K562 (cell line): ENCODE results near the gene CHSY1. TPM values are rescaled to one million over a fixed set of nuclear protein-coding genes. Genes with fewer than 3 reads are reported as not detected.

Experiments used
- ARID2 ChIP-seq: fragments of 450-650 bp; IDR thresholded peaks from 2 replicates; pipeline ENCODE4 v1.6.1; 2017; ENCODE audit warnings: antibody characterized with exemption, mild to moderate bottlenecking
- ATF4 ChIP-seq: fragments of 450-650 bp; formaldehyde crosslinking; IDR thresholded peaks from 2 replicates; pipeline ENCODE4 v1.4.0; 2022; ENCODE audit warnings: mild to moderate bottlenecking, moderate library complexity
- CCAR2 ChIP-seq: fragments of 200-400 bp; formaldehyde crosslinking; IDR thresholded peaks from 2 replicates; pipeline ENCODE4 v1.6.1; 2017; ENCODE audit warnings: mild to moderate bottlenecking, low read depth, low read length
- CCNT2 ChIP-seq: IDR thresholded peaks from 2 replicates; pipeline ENCODE4 v1.6.1; 2011; ENCODE audit warnings: borderline replicate concordance, low read depth, mild to moderate bottlenecking, moderate library complexity, mixed read lengths, low read length; ENCODE audit not compliant: insufficient read length; ENCODE audit errors: extremely low read depth
- CEBPB ChIP-seq: fragments of 450-650 bp; IDR thresholded peaks from 2 replicates; pipeline ENCODE4 v1.6.1; 2016; ENCODE audit warnings: missing genetic modification characterization, missing compliant biosample characterization
- CHD2 ChIP-seq: IDR thresholded peaks from 2 replicates; pipeline ENCODE4 v1.6.1; 2011; ENCODE audit warnings: low read depth, low read length
- CREM ChIP-seq: IDR thresholded peaks from 2 replicates; pipeline ENCODE4 v1.6.1; 2014; ENCODE audit warnings: antibody characterized with exemption, low read depth
- ETV1 ChIP-seq: fragments of 450-650 bp; conservative IDR thresholded peaks from 2 replicates; pipeline ENCODE4 v1.6.1; 2016; ENCODE audit warnings: missing genetic modification characterization, control low read depth, low read depth, missing compliant biosample characterization
- FOXK2 ChIP-seq, 2 experiments: fragments of 450-650 bp; IDR thresholded peaks in 1 of 2; conservative IDR thresholded peaks in 1 of 2; 2 replicates each; pipeline ENCODE4 v1.6.1; 2016; ENCODE audit warnings: low read depth in 2 of 2, mild to moderate bottlenecking in 1 of 2
- HMG20A ChIP-seq: fragments of 450-650 bp; formaldehyde crosslinking; conservative IDR thresholded peaks from 2 replicates; pipeline ENCODE4 v1.4.0; 2020; ENCODE audit warnings: mild to moderate bottlenecking, mixed read lengths
- HNRNPK ChIP-seq: fragments of 200-400 bp; formaldehyde crosslinking; IDR thresholded peaks from one replicate; pipeline ENCODE4 v1.6.1; 2018; ENCODE audit warnings: mild to moderate bottlenecking, low read depth, low read length; ENCODE audit not compliant: poor library complexity, severe bottlenecking
- HNRNPL ChIP-seq: fragments of 200-400 bp; formaldehyde crosslinking; IDR thresholded peaks from 2 replicates; pipeline ENCODE4 v1.6.1; 2017; ENCODE audit warnings: low read depth, mild to moderate bottlenecking, low read length
- MAFG ChIP-seq: fragments of 450-650 bp; conservative IDR thresholded peaks from 2 replicates; pipeline ENCODE4 v1.6.1; 2016; ENCODE audit warnings: missing genetic modification characterization, missing compliant biosample characterization
- OTX1 ChIP-seq: fragments of 450-650 bp; formaldehyde crosslinking; IDR thresholded peaks from 2 replicates; pipeline ENCODE4 v1.4.0; 2022; ENCODE audit warnings: mild to moderate bottlenecking
- POLR3A ChIP-seq: IDR thresholded peaks from 2 replicates; pipeline ENCODE4 v1.6.1; 2011; ENCODE audit warnings: borderline replicate concordance, mild to moderate bottlenecking, moderate library complexity; ENCODE audit not compliant: insufficient read length, insufficient read depth; ENCODE audit errors: extremely low read depth
- SUPT5H ChIP-seq: fragments of 450-650 bp; IDR thresholded peaks from 2 replicates; pipeline ENCODE4 v1.6.1; 2016
- TARDBP ChIP-seq: fragments of 450-650 bp; IDR thresholded peaks from 2 replicates; pipeline ENCODE4 v1.6.1; 2016
- ZBTB8A ChIP-seq: fragments of 450-650 bp; IDR thresholded peaks from 2 replicates; pipeline ENCODE4 v1.6.1; 2018; ENCODE audit warnings: mild to moderate bottlenecking, moderate library complexity; ENCODE audit not compliant: partially characterized antibody
- ZC3H8 ChIP-seq: fragments of 450-650 bp; IDR thresholded peaks from 2 replicates; pipeline ENCODE4 v1.6.1; 2017
- ZNF583 ChIP-seq: fragments of 250-450 bp; sonication (Bioruptor Pico); IDR thresholded peaks from 2 replicates; pipeline ENCODE4 v1.4.0; 2020
- ZNF668 ChIP-seq: fragments of 250-450 bp; sonication (Bioruptor Pico); IDR thresholded peaks from 2 replicates; pipeline ENCODE4 v1.8.0; 2022; ENCODE audit warnings: mild to moderate bottlenecking, inconsistent platforms
- polyA plus RNA-seq, 8 experiments: library from polyadenylated mRNA; depleted of rRNA in 4 of 8; stranded (reverse) in 5 of 8; unstranded in 3 of 8; fragments of >200 nt; fragmentation: Nextera tagmentation in 2 of 8; fragmentation: Illumina TruSeq in 1 of 8; extraction: Ambion mirVana in 2 of 8; extraction: Trizol in 1 of 8; gene quantifications; 2 replicates each; pipeline versions ENCODE4 v1.2.1 to v1.2.3, GENCODE V29; 2011 to 2014; ENCODE audit warnings: inconsistent platforms in 1 of 8, missing spikeins in 1 of 8
- total RNA-seq, 7 experiments: library from RNA; depleted of rRNA in 6 of 7; stranded (reverse); fragments of >200 nt in 6 of 7; fragmentation: Illumina TruSeq in 2 of 7; extraction: Trizol in 2 of 7; gene quantifications; 2 replicates each; pipeline versions ENCODE4 v1.2.1 to v1.2.3, GENCODE V29; 2011 to 2021; ENCODE audit warnings: low replicate concordance in 1 of 7
- TF ChIP-seq, protein P1 (sequence below), 2 experiments: fragments of 450-650 bp; formaldehyde crosslinking in 1 of 2; IDR thresholded peaks; 2 replicates each; pipeline versions ENCODE4 v1.4.0 to v1.6.1; 2014 to 2020; ENCODE audit warnings: mild to moderate bottlenecking in 2 of 2, borderline replicate concordance in 1 of 2, low read depth in 1 of 2

Gene CHSY1
- total and polyA plus RNA-seq, 9 of the 15 experiments (the other 6 are each of a cell fraction or from before 2014, with no cell fraction given) = 7.0 to 16.4 (median 13.4) TPM

DNA sequence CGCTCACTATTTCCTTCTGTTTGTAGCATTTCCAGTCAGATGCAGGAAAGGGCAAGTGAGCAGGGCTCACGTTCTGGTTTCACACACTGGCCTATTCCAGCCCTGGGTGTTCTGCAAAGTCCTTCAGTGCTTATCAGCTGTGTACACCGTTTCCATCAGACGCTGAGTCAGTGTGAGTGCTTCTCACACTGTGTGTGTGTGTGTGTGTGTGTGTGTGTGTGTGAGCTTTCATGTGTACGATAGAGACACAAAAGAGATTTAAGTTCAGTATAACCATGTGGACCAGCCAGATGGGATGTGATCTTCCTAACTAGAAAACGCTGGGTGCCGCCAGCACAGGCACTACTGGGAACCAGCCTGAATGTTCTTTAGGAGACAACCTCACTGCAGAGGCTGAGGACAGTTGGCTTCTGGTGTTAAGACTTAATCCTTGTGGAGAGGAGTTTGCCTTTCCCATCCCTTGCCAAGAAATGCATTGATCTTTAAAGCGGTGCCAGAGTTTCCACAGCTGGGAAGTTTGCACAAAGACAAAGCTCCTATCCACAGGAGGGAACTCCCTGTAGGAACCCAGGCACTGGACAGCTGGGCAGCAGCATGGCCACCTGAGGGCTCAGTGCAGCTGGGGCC, 3.9 kb upstream of the CHSY1 start (continued):
- no peak for TF ChIP-seq ATF4 (CRISPR knock-in tag)
- no peak for TF ChIP-seq POLR3A
- no peak for TF ChIP-seq CCAR2
- TF ChIP-seq MAFG (tag) = peak; percentile 97
- TF ChIP-seq ETV1 (tag) = no peak; the same call in 1 of the 2 replicates
- TF ChIP-seq HMG20A (CRISPR knock-in tag) = no peak
- TF ChIP-seq ZC3H8 = no peak
- TF ChIP-seq CEBPB = no peak
- no peak for TF ChIP-seq CCNT2
- peak; percentile 87 for TF ChIP-seq CREM
- TF ChIP-seq ZBTB8A = no peak
- TF ChIP-seq ZNF583 (CRISPR knock-in tag) = no peak
- no peak for TF ChIP-seq CHD2
- TF ChIP-seq OTX1 (CRISPR knock-in tag) = peak; percentile 69; the same call in 1 of the 2 replicates
- TF ChIP-seq, protein P1, sequence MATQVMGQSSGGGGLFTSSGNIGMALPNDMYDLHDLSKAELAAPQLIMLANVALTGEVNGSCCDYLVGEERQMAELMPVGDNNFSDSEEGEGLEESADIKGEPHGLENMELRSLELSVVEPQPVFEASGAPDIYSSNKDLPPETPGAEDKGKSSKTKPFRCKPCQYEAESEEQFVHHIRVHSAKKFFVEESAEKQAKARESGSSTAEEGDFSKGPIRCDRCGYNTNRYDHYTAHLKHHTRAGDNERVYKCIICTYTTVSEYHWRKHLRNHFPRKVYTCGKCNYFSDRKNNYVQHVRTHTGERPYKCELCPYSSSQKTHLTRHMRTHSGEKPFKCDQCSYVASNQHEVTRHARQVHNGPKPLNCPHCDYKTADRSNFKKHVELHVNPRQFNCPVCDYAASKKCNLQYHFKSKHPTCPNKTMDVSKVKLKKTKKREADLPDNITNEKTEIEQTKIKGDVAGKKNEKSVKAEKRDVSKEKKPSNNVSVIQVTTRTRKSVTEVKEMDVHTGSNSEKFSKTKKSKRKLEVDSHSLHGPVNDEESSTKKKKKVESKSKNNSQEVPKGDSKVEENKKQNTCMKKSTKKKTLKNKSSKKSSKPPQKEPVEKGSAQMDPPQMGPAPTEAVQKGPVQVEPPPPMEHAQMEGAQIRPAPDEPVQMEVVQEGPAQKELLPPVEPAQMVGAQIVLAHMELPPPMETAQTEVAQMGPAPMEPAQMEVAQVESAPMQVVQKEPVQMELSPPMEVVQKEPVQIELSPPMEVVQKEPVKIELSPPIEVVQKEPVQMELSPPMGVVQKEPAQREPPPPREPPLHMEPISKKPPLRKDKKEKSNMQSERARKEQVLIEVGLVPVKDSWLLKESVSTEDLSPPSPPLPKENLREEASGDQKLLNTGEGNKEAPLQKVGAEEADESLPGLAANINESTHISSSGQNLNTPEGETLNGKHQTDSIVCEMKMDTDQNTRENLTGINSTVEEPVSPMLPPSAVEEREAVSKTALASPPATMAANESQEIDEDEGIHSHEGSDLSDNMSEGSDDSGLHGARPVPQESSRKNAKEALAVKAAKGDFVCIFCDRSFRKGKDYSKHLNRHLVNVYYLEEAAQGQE (IDR thresholded peaks at IDR 0.05; ENCODE audit: borderline replicate concordance) = peak; percentile 88
- TF ChIP-seq, protein P1 (CRISPR knock-in tag; IDR thresholded peaks at IDR 0.05; ENCODE audit: low read depth) = no peak
- no peak for TF ChIP-seq HNRNPL
- no peak for TF ChIP-seq TARDBP
- no peak for TF ChIP-seq HNRNPK
- TF ChIP-seq SUPT5H = no peak
- TF ChIP-seq FOXK2 (conservative IDR thresholded peaks at IDR 0.05 in 1 of 2, IDR thresholded peaks at IDR 0.05 in 1 of 2; ENCODE audit: low read depth in 2 of 2) = peak; percentile 95 to 97
- TF ChIP-seq ARID2 = peak; percentile 87
- no peak for TF ChIP-seq ZNF668 (CRISPR knock-in tag)
